ENCODE results near the gene MYCBP2.

Gene MYCBP2

GRCh38 chr13:77168237-77168636 is 158.7 kb downstream of the MYCBP2 start:
- Histone ChIP-seq H3K9me3 (ENCODE audit: insufficient read depth, low read depth, low read length) (no peaks in the 10 kb centered on the region), H3K4me3 (ENCODE audit: low read length) (no peak overlapping the region), H3K36me3 (ENCODE audit: insufficient read depth, low read length) (peaks cover 60% of the 10 kb centered on the region), H3K4me1 (ENCODE audit: insufficient read depth, low read length) (no peaks in the 10 kb centered on the region), H3K27ac (ENCODE audit: low read depth, low read length) (no peak overlapping the region), H3K9ac (ENCODE audit: low read depth, low read length) (no peak overlapping the region), H3K27me3 (ENCODE audit: insufficient read depth, low read length) (no peaks in the 10 kb centered on the region)
- WGBS = 91% methylated on average over 6 of the region's 6 CpGs

- Histone ChIP-seq H3K27ac (ENCODE audit: low read depth, low read length) (no peak overlapping the region), H3K27me3 (ENCODE audit: insufficient read depth, low read length) (no peaks in the 10 kb centered on the region), H3K4me3 (ENCODE audit: low read length) (no peak overlapping the region), H3K9me3 (ENCODE audit: insufficient read depth, low read depth, low read length) (no peaks in the 10 kb centered on the region), H3K9ac (ENCODE audit: low read depth, low read length) (no peak overlapping the region), H3K4me1 (ENCODE audit: insufficient read depth, low read length) (no peaks in the 10 kb centered on the region), H3K36me3 (ENCODE audit: insufficient read depth, low read length) (peaks cover 20% of the 10 kb centered on the region)
- WGBS = 86% methylated on average over 1 of the region's 1 CpG
Observed at GRCh38 chr13:77150651-77151050, 176.2 kb downstream of the MYCBP2 start.

GRCh38 chr13:77143431-77143830 is 183.5 kb downstream of the MYCBP2 start:
- H3K27me3 ChIP-seq (ENCODE audit: insufficient read depth, low read length) = no peaks in the 10 kb centered on the region
- H3K4me1 ChIP-seq (ENCODE audit: insufficient read depth, low read length) = no peaks in the 10 kb centered on the region
- WGBS = 100% methylated on average over 1 of the region's 1 CpG
- peaks cover 44% of the 10 kb centered on the region for H3K36me3 ChIP-seq (ENCODE audit: insufficient read depth, low read length)
- H3K4me3 ChIP-seq (ENCODE audit: low read length) = no peak overlapping the region
- no peaks in the 10 kb centered on the region for H3K9me3 ChIP-seq (ENCODE audit: insufficient read depth, low read depth, low read length)
- no peak overlapping the region for H3K27ac ChIP-seq (ENCODE audit: low read depth, low read length)
- H3K9ac ChIP-seq (ENCODE audit: low read depth, low read length) = no peak overlapping the region

DNA sequence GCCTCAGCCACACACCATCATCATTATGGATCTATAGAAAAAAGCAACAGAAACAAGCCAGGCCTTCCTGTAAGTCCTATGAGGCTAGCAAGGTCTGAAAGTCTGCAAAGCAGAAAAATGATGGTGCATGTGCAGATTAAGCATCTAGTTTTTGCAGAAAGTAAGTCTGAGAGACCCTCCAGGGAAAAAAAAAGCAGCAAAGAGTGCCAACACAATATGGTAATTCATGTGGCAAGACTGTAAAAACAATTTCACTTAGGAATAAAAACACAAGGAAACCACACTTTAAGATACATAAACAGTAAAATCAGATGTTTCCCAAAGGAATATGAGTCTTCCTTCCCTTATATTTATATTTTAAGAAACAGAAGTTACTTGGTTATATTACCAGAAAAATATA is 187.6 kb downstream of the MYCBP2 start:
- Histone ChIP-seq H3K27me3 (ENCODE audit: insufficient read depth, low read length) (no peaks in the 10 kb centered on the region), H3K9me3 (ENCODE audit: insufficient read depth, low read depth, low read length) (no peaks in the 10 kb centered on the region), H3K27ac (ENCODE audit: low read depth, low read length) (no peak overlapping the region), H3K9ac (ENCODE audit: low read depth, low read length) (no peak overlapping the region), H3K4me3 (ENCODE audit: low read length) (no peak overlapping the region), H3K36me3 (ENCODE audit: insufficient read depth, low read length) (peaks cover 40% of the 10 kb centered on the region), H3K4me1 (ENCODE audit: insufficient read depth, low read length) (no peaks in the 10 kb centered on the region)

- WGBS = 95% methylated on average over 2 of the region's 2 CpGs
- H3K27me3 ChIP-seq (ENCODE audit: insufficient read depth, low read length) = no peaks in the 10 kb centered on the region
- no peaks in the 10 kb centered on the region for H3K4me1 ChIP-seq (ENCODE audit: insufficient read depth, low read length)
- no peak overlapping the region for H3K9ac ChIP-seq (ENCODE audit: low read depth, low read length)
- H3K36me3 ChIP-seq (ENCODE audit: insufficient read depth, low read length) = peaks cover 35% of the 10 kb centered on the region
- H3K27ac ChIP-seq (ENCODE audit: low read depth, low read length) = no peak overlapping the region
- no peak overlapping the region for H3K4me3 ChIP-seq (ENCODE audit: low read length)
- H3K9me3 ChIP-seq (ENCODE audit: insufficient read depth, low read depth, low read length) = no peaks in the 10 kb centered on the region
Observed at GRCh38 chr13:77138813-77139212, 188.1 kb downstream of the MYCBP2 start.

DNA sequence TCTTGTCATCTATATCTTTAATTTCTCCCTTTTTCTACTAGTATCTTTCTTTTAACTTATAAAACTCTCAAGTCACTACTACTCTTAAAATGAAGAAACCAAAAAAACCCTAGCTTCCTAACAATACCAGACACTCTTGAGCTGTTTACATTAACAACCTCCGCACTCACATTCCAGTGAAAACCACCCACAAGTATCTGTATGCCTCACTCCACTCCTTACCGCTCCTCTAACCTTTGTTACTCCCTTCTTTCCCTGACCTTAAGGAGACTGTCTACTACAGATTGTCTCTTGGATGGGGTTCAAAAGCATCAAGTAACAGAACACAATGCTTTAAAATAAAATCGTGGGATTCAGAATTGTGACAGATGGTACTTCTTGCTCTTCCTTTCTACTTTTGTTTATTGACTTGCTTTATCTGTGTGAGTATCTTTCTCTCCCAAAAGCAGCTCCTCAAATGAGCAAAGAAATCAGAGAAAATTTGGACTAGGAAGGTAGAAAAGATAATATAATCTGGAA is 189.9 kb downstream of the MYCBP2 start:
- Histone ChIP-seq H3K4me3 (ENCODE audit: low read length) (no peak overlapping the region), H3K9me3 (ENCODE audit: insufficient read depth, low read depth, low read length) (no peaks in the 10 kb centered on the region), H3K27ac (ENCODE audit: low read depth, low read length) (no peak overlapping the region), H3K9ac (ENCODE audit: low read depth, low read length) (no peak overlapping the region), H3K36me3 (ENCODE audit: insufficient read depth, low read length) (peaks cover 23% of the 10 kb centered on the region; the same call in 1 of the 2 replicates), H3K4me1 (ENCODE audit: insufficient read depth, low read length) (no peaks in the 10 kb centered on the region), H3K27me3 (ENCODE audit: insufficient read depth, low read length) (no peaks in the 10 kb centered on the region)
- WGBS = 91% methylated on average over 3 of the region's 3 CpGs

DNA sequence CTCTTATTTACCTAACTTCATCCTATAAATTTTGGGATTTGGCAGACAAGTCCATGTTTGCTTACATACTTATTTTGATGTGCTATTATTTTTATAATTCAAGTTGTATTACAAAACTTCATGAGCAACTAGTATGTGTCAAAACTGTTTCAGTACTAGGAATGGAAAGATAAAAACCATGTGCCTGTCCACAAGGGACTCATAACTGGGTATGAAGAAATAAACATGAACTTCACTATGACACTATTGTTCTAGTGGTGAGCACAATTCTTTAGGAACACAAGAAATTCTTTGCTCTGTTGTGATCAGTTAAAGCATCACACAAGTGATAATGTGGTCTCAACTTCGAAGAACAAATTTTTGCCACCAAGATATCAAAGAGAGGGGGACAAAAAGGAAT is 202.5 kb downstream of the MYCBP2 start:
- 100% methylated on average over 1 of the region's 1 CpG for WGBS

DNA sequence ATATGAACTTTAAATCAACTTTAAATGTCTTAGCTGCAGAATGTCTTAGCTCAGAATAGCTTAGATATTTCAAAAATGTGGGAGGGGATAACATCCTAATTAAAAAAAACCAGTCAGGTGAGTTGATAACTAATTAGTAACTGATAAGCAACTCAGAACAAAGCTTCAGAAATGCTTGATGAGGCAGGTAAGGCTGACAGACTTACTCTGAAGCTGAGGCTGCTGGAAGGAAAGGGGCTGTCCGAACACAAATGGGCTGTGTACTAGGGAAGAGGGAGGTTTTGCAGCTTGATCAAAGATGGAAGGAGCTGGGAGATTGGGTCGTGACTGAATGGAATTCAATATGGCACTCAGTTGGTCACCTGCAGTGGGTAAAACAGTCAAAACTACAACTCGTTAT is 208.8 kb downstream of the MYCBP2 start:
- Histone ChIP-seq H3K4me3 (ENCODE audit: low read length) (no peak overlapping the region), H3K27me3 (ENCODE audit: insufficient read depth, low read length) (no peaks in the 10 kb centered on the region), H3K27ac (ENCODE audit: low read depth, low read length) (no peak overlapping the region), H3K4me1 (ENCODE audit: insufficient read depth, low read length) (peaks cover 35% of the 10 kb centered on the region), H3K9ac (ENCODE audit: low read depth, low read length) (no peak overlapping the region), H3K36me3 (ENCODE audit: insufficient read depth, low read length) (peaks cover 8% of the 10 kb centered on the region; the same call in 1 of the 2 replicates), H3K9me3 (ENCODE audit: insufficient read depth, low read depth, low read length) (no peaks in the 10 kb centered on the region)
- 82% methylated on average over 2 of the region's 3 CpGs for WGBS

More for the DNA sequence above, 202.5 kb downstream of the MYCBP2 start:
- Histone ChIP-seq H3K27me3 (ENCODE audit: insufficient read depth, low read length) (no peaks in the 10 kb centered on the region), H3K9me3 (ENCODE audit: insufficient read depth, low read depth, low read length) (no peaks in the 10 kb centered on the region), H3K4me3 (ENCODE audit: low read length) (no peak overlapping the region), H3K36me3 (ENCODE audit: insufficient read depth, low read length) (peaks cover 18% of the 10 kb centered on the region; the same call in 1 of the 2 replicates), H3K4me1 (ENCODE audit: insufficient read depth, low read length) (no peaks in the 10 kb centered on the region), H3K27ac (ENCODE audit: low read depth, low read length) (no peak overlapping the region), H3K9ac (ENCODE audit: low read depth, low read length) (no peak overlapping the region)

- Histone ChIP-seq H3K27ac (ENCODE audit: low read depth, low read length) (no peak overlapping the region), H3K9me3 (ENCODE audit: insufficient read depth, low read depth, low read length) (peaks cover 12% of the 10 kb centered on the region), H3K4me3 (ENCODE audit: low read length) (no peak overlapping the region), H3K36me3 (ENCODE audit: insufficient read depth, low read length) (peaks cover 12% of the 10 kb centered on the region; the same call in 1 of the 2 replicates), H3K9ac (ENCODE audit: low read depth, low read length) (no peak overlapping the region), H3K4me1 (ENCODE audit: insufficient read depth, low read length) (peaks cover 38% of the 10 kb centered on the region), H3K27me3 (ENCODE audit: insufficient read depth, low read length) (no peaks in the 10 kb centered on the region)
Observed at GRCh38 chr13:77114271-77114670, 212.6 kb downstream of the MYCBP2 start.

DNA sequence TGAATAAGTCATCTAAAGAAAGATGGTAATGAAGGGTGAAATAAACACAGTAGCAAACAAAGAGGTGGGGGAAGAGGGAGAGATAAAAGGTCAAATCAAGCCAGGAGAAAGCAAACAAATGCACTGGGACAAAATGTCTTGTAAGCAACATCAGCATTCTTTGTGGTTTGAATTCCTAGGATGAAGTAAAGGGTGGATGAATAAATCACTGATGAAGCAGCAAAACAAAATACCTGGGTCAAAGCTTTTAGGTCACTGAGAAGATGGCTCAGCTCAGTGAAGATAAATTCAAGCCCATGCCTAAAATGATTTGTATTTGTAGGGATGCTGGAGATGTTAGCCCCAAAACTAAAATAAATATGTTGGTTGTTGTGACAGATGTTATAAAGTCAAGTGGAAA is 213.4 kb downstream of the MYCBP2 start:
- Histone ChIP-seq H3K9me3 (ENCODE audit: insufficient read depth, low read depth, low read length) (peaks cover 17% of the 10 kb centered on the region), H3K9ac (ENCODE audit: low read depth, low read length) (no peak overlapping the region), H3K27me3 (ENCODE audit: insufficient read depth, low read length) (no peaks in the 10 kb centered on the region), H3K27ac (ENCODE audit: low read depth, low read length) (no peak overlapping the region), H3K4me1 (ENCODE audit: insufficient read depth, low read length) (peaks cover 37% of the 10 kb centered on the region), H3K4me3 (ENCODE audit: low read length) (no peak overlapping the region), H3K36me3 (ENCODE audit: insufficient read depth, low read length) (peaks cover 12% of the 10 kb centered on the region; the same call in 1 of the 2 replicates)

- H3K4me3 ChIP-seq (ENCODE audit: low read length) = no peak overlapping the region
- H3K9me3 ChIP-seq (ENCODE audit: insufficient read depth, low read depth, low read length) = peaks cover 9% of the 10 kb centered on the region
- no peaks in the 10 kb centered on the region for H3K4me1 ChIP-seq (ENCODE audit: insufficient read depth, low read length)
- WGBS = 93% methylated on average over 2 of the region's 2 CpGs
- no peaks in the 10 kb centered on the region for H3K27me3 ChIP-seq (ENCODE audit: insufficient read depth, low read length)
- no peaks in the 10 kb centered on the region for H3K36me3 ChIP-seq (ENCODE audit: insufficient read depth, low read length)
- H3K27ac ChIP-seq (ENCODE audit: low read depth, low read length) = no peak overlapping the region
- no peak overlapping the region for H3K9ac ChIP-seq (ENCODE audit: low read depth, low read length)
Observed at GRCh38 chr13:77105051-77105450, 221.8 kb downstream of the MYCBP2 start.

GRCh38 chr13:77099415-77099814 is 227.5 kb downstream of the MYCBP2 start:
- H3K36me3 ChIP-seq (ENCODE audit: insufficient read depth, low read length) = peaks cover 12% of the 10 kb centered on the region
- H3K27ac ChIP-seq (ENCODE audit: low read depth, low read length) = no peak overlapping the region
- H3K9me3 ChIP-seq (ENCODE audit: insufficient read depth, low read depth, low read length) = no peaks in the 10 kb centered on the region
- H3K4me1 ChIP-seq (ENCODE audit: insufficient read depth, low read length) = no peaks in the 10 kb centered on the region; the same call in 1 of the 2 replicates
- H3K27me3 ChIP-seq (ENCODE audit: insufficient read depth, low read length) = no peaks in the 10 kb centered on the region
- 95% methylated on average over 3 of the region's 3 CpGs for WGBS
- no peak overlapping the region for H3K4me3 ChIP-seq (ENCODE audit: low read length)
- H3K9ac ChIP-seq (ENCODE audit: low read depth, low read length) = no peak overlapping the region

Data from HUES64 (cell line).